GM10266 (cell line): ENCODE data around the gene OBSCN.

Experiments used
- DNase-seq: peaks from one replicate; pipeline ENCODE4 v3.0.0; 2012; ENCODE audit errors: extremely low spot score
- CTCF ChIP-seq: IDR thresholded peaks from 2 replicates; pipeline ENCODE4 v1.5.1; 2012; ENCODE audit warnings: mild to moderate bottlenecking, low read depth; ENCODE audit not compliant: control insufficient read depth, insufficient read depth; ENCODE audit errors: missing control alignments

Gene OBSCN

GRCh38 chr1:228291906-228292608, 84.2 kb downstream of the OBSCN start:
- no peak for TF ChIP-seq CTCF
- DNase-seq, result no peak

- DNase-seq, result no peak
- TF ChIP-seq CTCF, result no peak
These were observed 84.7 kb downstream of the OBSCN start for GRCh38 chr1:228292609-228292911.

- DNase-seq, result no peak
- no peak for TF ChIP-seq CTCF
These were observed 85.5 kb downstream of the OBSCN start for GRCh38 chr1:228293393-228293792.

GRCh38 chr1:228293816-228294500, 86.1 kb downstream of the OBSCN start:
- no peak for TF ChIP-seq CTCF
- no peak for DNase-seq

GRCh38 chr1:228294717-228295116, 86.9 kb downstream of the OBSCN start:
- TF ChIP-seq CTCF, result no peak

GRCh38 chr1:228295201-228295600, 87.4 kb downstream of the OBSCN start:
- DNase-seq, result no peak
- TF ChIP-seq CTCF, result no peak

More at GRCh38 chr1:228294717-228295116, 86.9 kb downstream of the OBSCN start:
- no peak for DNase-seq

GRCh38 chr1:228295981-228296380, 88.1 kb downstream of the OBSCN start:
- TF ChIP-seq CTCF, result no peak
- DNase-seq, result no peak
